Measurements from ENCODE around the gene RIC8A. TPM values are rescaled to one million over a fixed set of nuclear protein-coding genes. Genes with fewer than 3 reads are reported as not detected.

The RIC8A gene
- total and polyA plus RNA-seq, 10 of the 15 experiments (the other 5 are each of a cell fraction or from before 2014, with no cell fraction given) = 10.4 to 157 (median 81.4) TPM

DNA sequence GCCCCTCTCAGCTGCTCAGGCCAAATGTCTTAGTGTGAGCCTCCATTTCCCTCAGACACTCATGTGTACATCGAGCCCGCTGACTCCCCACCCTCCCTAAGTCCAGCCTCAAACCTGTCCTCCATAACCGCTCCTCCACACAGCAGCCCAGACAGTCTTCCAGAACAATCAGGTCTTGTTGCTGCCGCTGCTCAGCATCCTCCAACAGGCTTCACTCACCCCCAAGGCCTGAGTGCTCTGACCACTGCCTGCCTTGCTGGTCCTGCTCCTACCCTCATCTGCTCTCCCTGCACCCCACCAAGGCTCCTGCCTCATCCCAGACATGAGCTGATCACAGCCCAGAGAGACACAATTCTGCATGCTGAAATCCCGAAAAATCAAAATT is 46.4 kb downstream of the RIC8A start:
- FAIRE-seq (no peak), ATAC-seq (no peak), DNase-seq (ENCODE audit: low read depth, low spot score) (no peak)
- RAD21 ChIA-PET (ENCODE audit: unreplicated experiment) = no interaction called here
- 97% methylated on average over 4 of the region's 5 CpGs for WGBS (ENCODE audit: insufficient coverage, insufficient replicate concordance, low lambda C conversion rate, missing lambda C conversion rate)
- in situ Hi-C loops (cut with MboI) (loop anchor here (5.0 kb wide), 1 partner anchor 103 kb away; no protein-coding TSS in a partner anchor), intact Hi-C loops (cut with micrococcal nuclease; ENCODE audit: unreplicated experiment) (no loop called here)
- SMC1A ChIA-PET (ENCODE audit: uncharacterized antibody, unreplicated experiment) = interaction anchor here (0.9 to 1.0 kb wide), 2 partner anchors 16 to 63 kb away, joined by 3 to 4 read pairs; no protein-coding TSS in a partner anchor
- Histone ChIP-seq H4K20me1 (ENCODE audit: control insufficient read depth, insufficient read depth) (no peaks in the 10 kb centered on the region), H2AFZ (ENCODE audit: control insufficient read depth, low read depth, low read length) (no peak overlapping the region), H3K4me3 (no peak overlapping the region), H3K9ac (ENCODE audit: control insufficient read depth, insufficient read depth, low read length) (no peak overlapping the region), H3K4me2 (ENCODE audit: control insufficient read depth, insufficient read depth) (no peak overlapping the region), H3K79me2 (ENCODE audit: control insufficient read depth, insufficient read depth, low read length) (no peaks in the 10 kb centered on the region), H3K27ac (ENCODE audit: control insufficient read depth, insufficient read depth) (no peak overlapping the region), H3K4me1 (ENCODE audit: control insufficient read depth, insufficient read depth, low read length) (peaks cover 13% of the 10 kb centered on the region), H3K9me3 (replicated peaks; ENCODE audit: control insufficient read depth, insufficient read depth, low read length) (no peaks in the 10 kb centered on the region), H3K36me3 (ENCODE audit: control insufficient read depth in 2 of 2, insufficient read depth in 2 of 2, low read length in 1 of 2) (peaks cover 10 to 15% of the 10 kb centered on the region in 2 experiments; a peak in 3 of 4 replicates), H3K27me3 (replicated peaks in 1 of 2; ENCODE audit: control insufficient read depth in 2 of 2, insufficient read depth in 2 of 2, low read length in 1 of 2) (no peaks in the 10 kb centered on the region)
- no TSS peak for BruUV-seq (replicated peaks)
- TF ChIP-seq ZBED1 (IDR thresholded peaks at IDR 0.05; ENCODE audit: borderline replicate concordance) (no peak), POLR2A (IDR thresholded peaks at IDR 0.05; ENCODE audit: low read depth, low read length) (peak; percentile 47)
- CTCF ChIA-PET = interaction anchor here (0.5 to 1.1 kb wide), 2 partner anchors 33 to 50 kb away, joined by 3 to 7 read pairs; no protein-coding TSS in a partner anchor
- POLR2A ChIA-PET = no interaction called here

- Histone ChIP-seq H3K79me2 (ENCODE audit: control insufficient read depth, insufficient read depth, low read length) (no peaks in the 10 kb centered on the region), H2AFZ (ENCODE audit: control insufficient read depth, low read depth, low read length) (no peak overlapping the region), H3K27ac (ENCODE audit: control insufficient read depth, insufficient read depth) (no peak overlapping the region), H3K27me3 (replicated peaks in 1 of 2; ENCODE audit: control insufficient read depth in 2 of 2, insufficient read depth in 2 of 2, low read length in 1 of 2) (no peaks in the 10 kb centered on the region), H3K9ac (ENCODE audit: control insufficient read depth, insufficient read depth, low read length) (no peak overlapping the region), H3K4me2 (ENCODE audit: control insufficient read depth, insufficient read depth) (no peak overlapping the region), H4K20me1 (ENCODE audit: control insufficient read depth, insufficient read depth) (no peaks in the 10 kb centered on the region), H3K9me3 (replicated peaks; ENCODE audit: control insufficient read depth, insufficient read depth, low read length) (no peaks in the 10 kb centered on the region), H3K4me1 (ENCODE audit: control insufficient read depth, insufficient read depth, low read length) (peaks cover 13% of the 10 kb centered on the region), H3K36me3 (ENCODE audit: control insufficient read depth in 2 of 2, insufficient read depth in 2 of 2, low read length in 1 of 2) (peaks cover 7 to 15% of the 10 kb centered on the region in 2 experiments; a peak in 3 of 4 replicates), H3K4me3 (no peak overlapping the region)
- TF ChIP-seq, protein P1, sequence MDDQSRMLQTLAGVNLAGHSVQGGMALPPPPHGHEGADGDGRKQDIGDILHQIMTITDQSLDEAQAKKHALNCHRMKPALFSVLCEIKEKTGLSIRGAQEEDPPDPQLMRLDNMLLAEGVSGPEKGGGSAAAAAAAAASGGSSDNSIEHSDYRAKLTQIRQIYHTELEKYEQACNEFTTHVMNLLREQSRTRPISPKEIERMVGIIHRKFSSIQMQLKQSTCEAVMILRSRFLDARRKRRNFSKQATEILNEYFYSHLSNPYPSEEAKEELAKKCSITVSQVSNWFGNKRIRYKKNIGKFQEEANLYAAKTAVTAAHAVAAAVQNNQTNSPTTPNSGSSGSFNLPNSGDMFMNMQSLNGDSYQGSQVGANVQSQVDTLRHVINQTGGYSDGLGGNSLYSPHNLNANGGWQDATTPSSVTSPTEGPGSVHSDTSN (IDR thresholded peaks at IDR 0.05; ENCODE audit: insufficient replicate concordance, low read depth, low read length) = no peak
- TF ChIP-seq WRNIP1 (IDR thresholded peaks at IDR 0.05; ENCODE audit: borderline replicate concordance, low read depth, low read length) (no peak), EZH2 (IDR thresholded peaks at IDR 0.05; ENCODE audit: borderline replicate concordance, control insufficient read depth, low read depth, low read length) (no peak), SREBF2 (IDR thresholded peaks at IDR 0.05; ENCODE audit: low read length) (no peak), FOXK2 (IDR thresholded peaks at IDR 0.05) (no peak), ZBTB4 (CRISPR knock-in tag; IDR thresholded peaks at IDR 0.05) (no peak), BRCA1 (IDR thresholded peaks at IDR 0.05; ENCODE audit: low read depth, low read length) (no peak), POLR2A (IDR thresholded peaks at IDR 0.05; ENCODE audit: low read depth, low read length) (no peak)
- intact Hi-C loops (cut with micrococcal nuclease; ENCODE audit: unreplicated experiment) = no loop called here
- FAIRE-seq (no peak), ATAC-seq (no peak), DNase-seq (ENCODE audit: low read depth, low spot score) (no peak)
- ChIA-PET SMC1A (ENCODE audit: uncharacterized antibody, unreplicated experiment) (no interaction called here), CTCF (interaction anchor here (0.9 to 1.1 kb wide), 3 partner anchors 18 to 107 kb away, joined by 3 read pairs; no protein-coding TSS in a partner anchor), POLR2A (interaction anchor here (0.6 kb wide), 1 partner anchor 57 kb away, joined by 3 read pairs; no protein-coding TSS in a partner anchor), RAD21 (ENCODE audit: unreplicated experiment) (no interaction called here)
- in situ Hi-C loops (cut with MboI) = no loop called here
- WGBS (ENCODE audit: insufficient coverage, insufficient replicate concordance, low lambda C conversion rate, missing lambda C conversion rate) = 68% methylated on average over 3 of the region's 3 CpGs
- no TSS peak for BruUV-seq (replicated peaks)
Observed at GRCh38 chr11:255176-255575, 47.7 kb downstream of the RIC8A start.
